DMS114 treated with DMSO at 0.1 percent for 48 hours (cell line): ENCODE data around the gene NSMF.
A peak's percentile ranks its signal among the peaks of the same experiment; 100 is the strongest.

ENCODE experiments used
- DNase-seq: peaks from one replicate; lab custom pipeline; 2025; ENCODE audit not compliant: unreplicated experiment; lab: John Stamatoyannopoulos, UW

The NSMF gene

GRCh38 chr9:137459152-137459600 lies at the start of gene NSMF:
TSS of gene NSMF (minus strand) at chr9:137459334. CDS start at chr9:137459102, 232 bp downstream.
- DNase-seq, result peak; percentile 66

- no peak for DNase-seq
Measured at GRCh38 chr9:137506702-137507171, 47.6 kb upstream of the NSMF start.

- DNase-seq, result no peak
Measured at GRCh38 chr9:137506274-137506673, 47.1 kb upstream of the NSMF start.

- no peak for DNase-seq
Measured at GRCh38 chr9:137505421-137506140, 46.4 kb upstream of the NSMF start.

GRCh38 chr9:137504432-137504777 lies 45.3 kb upstream of the NSMF start:
- DNase-seq, result no peak

GRCh38 chr9:137502008-137502911 lies 43.1 kb upstream of the NSMF start:
- no peak for DNase-seq

- DNase-seq, result no peak
Measured at GRCh38 chr9:137501457-137501856, 42.3 kb upstream of the NSMF start.

- DNase-seq, result no peak
Measured at GRCh38 chr9:137500666-137501397, 41.7 kb upstream of the NSMF start.

- no peak for DNase-seq
Measured at GRCh38 chr9:137499858-137500661, 40.9 kb upstream of the NSMF start.

GRCh38 chr9:137499416-137499815 lies 40.3 kb upstream of the NSMF start:
- DNase-seq, result no peak

GRCh38 chr9:137498720-137499150 lies 39.6 kb upstream of the NSMF start:
- no peak for DNase-seq

GRCh38 chr9:137497921-137498719 lies 39.0 kb upstream of the NSMF start:
- no peak for DNase-seq

- no peak for DNase-seq
Measured at GRCh38 chr9:137496601-137497375, 37.7 kb upstream of the NSMF start.

- no peak for DNase-seq
Measured at GRCh38 chr9:137494550-137495351, 35.6 kb upstream of the NSMF start.

GRCh38 chr9:137494104-137494544 lies 35.0 kb upstream of the NSMF start:
- DNase-seq, result no peak

GRCh38 chr9:137493364-137494103 lies 34.4 kb upstream of the NSMF start:
- no peak for DNase-seq
